Spleen (tissue), 7 donors: ENCODE results near the gene CCNB2.

Experiments used
- POLR2A ChIP-seq, 3 donors: fragments of 450-650 bp; IDR thresholded peaks; one replicate each; pipeline ENCODE4 v1.5.1; 2017; ENCODE audit warnings: antibody characterized with exemption in 3 of 3, mild to moderate bottlenecking in 1 of 3
- TF ChIP-seq, protein P1 (sequence below), 11 experiments: fragments of 200-600 bp in 7 of 11; fragments of 450-650 bp in 4 of 11; sonication (generic) in 4 of 11; IDR thresholded peaks in 8 of 11; conservative IDR thresholded peaks in 3 of 11; 1 replicate in 7 of 11; 2 replicates in 4 of 11; pipeline versions ENCODE4 v1.4.0 to v1.8.0; 2016 to 2021; ENCODE audit warnings: antibody characterized with exemption in 11 of 11, inconsistent platforms in 4 of 11, mild to moderate bottlenecking in 1 of 11
- donor health status: DM: no; HTN: no; CAD: no; lungs with moderate emphysema.
- donor health status: DM: no; HTN: no; CAD: no.
- donor health status: DM: no; HTN: no; CAD: no.

DNA sequence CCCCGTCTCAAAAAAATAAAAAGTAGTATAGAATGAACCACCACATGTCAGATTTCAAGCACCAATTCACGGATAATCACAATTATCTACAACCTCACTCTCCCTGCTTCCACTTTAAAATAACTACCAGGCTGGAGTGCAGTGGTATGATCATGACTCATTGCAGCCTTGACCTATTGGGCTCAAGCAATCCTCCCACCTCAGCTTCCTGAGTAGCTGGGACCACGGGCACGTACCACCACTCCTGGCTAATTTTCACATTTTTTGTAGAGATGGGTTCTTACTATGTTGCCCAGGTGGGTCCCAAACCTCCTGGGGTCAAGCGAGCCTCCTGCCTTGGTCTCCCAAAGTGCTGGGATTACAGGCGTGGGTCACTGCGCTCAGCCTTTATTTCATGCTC lies 63.6 kb downstream of the CCNB2 start:
- TF ChIP-seq, protein P1, sequence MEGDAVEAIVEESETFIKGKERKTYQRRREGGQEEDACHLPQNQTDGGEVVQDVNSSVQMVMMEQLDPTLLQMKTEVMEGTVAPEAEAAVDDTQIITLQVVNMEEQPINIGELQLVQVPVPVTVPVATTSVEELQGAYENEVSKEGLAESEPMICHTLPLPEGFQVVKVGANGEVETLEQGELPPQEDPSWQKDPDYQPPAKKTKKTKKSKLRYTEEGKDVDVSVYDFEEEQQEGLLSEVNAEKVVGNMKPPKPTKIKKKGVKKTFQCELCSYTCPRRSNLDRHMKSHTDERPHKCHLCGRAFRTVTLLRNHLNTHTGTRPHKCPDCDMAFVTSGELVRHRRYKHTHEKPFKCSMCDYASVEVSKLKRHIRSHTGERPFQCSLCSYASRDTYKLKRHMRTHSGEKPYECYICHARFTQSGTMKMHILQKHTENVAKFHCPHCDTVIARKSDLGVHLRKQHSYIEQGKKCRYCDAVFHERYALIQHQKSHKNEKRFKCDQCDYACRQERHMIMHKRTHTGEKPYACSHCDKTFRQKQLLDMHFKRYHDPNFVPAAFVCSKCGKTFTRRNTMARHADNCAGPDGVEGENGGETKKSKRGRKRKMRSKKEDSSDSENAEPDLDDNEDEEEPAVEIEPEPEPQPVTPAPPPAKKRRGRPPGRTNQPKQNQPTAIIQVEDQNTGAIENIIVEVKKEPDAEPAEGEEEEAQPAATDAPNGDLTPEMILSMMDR (IDR thresholded peaks at IDR 0.05 in 8 of 11, conservative IDR thresholded peaks at IDR 0.05 in 3 of 11) = no peak
- TF ChIP-seq POLR2A (IDR thresholded peaks at IDR 0.05) = no peak
